ENCODE results near the gene FAN1. TPM values are rescaled to one million over a fixed set of nuclear protein-coding genes. Genes with fewer than 3 reads are reported as not detected.

FAN1 gene
- total RNA-seq, 1 experiment from 2014 or later: 14.9 TPM

- no peak for DNase-seq (ENCODE audit: low spot score)
These were observed 16.3 kb downstream of the FAN1 start for GRCh38 chr15:30919877-30920550.

GRCh38 chr15:30921106-30921505 is 17.4 kb downstream of the FAN1 start:
- no peak for DNase-seq (ENCODE audit: low spot score)

GRCh38 chr15:30921781-30922479 is 18.2 kb downstream of the FAN1 start:
- DNase-seq (ENCODE audit: low spot score): no peak

GRCh38 chr15:30922480-30923311 is 19.0 kb downstream of the FAN1 start:
- no peak for DNase-seq (ENCODE audit: low spot score)

GRCh38 chr15:30923429-30923828 is 19.7 kb downstream of the FAN1 start:
- DNase-seq (ENCODE audit: low spot score): no peak

- peak; percentile 42 for DNase-seq (ENCODE audit: low spot score)
These were observed 20.6 kb downstream of the FAN1 start for GRCh38 chr15:30924353-30924752.

GRCh38 chr15:30925686-30926085 is 22.0 kb downstream of the FAN1 start:
- DNase-seq (ENCODE audit: low spot score): no peak

- DNase-seq (ENCODE audit: low spot score): no peak
These were observed 22.4 kb downstream of the FAN1 start for GRCh38 chr15:30926161-30926560.

GRCh38 chr15:30927148-30927761 is 23.5 kb downstream of the FAN1 start:
- DNase-seq (ENCODE audit: low spot score): no peak

- no peak for DNase-seq (ENCODE audit: low spot score)
These were observed 24.4 kb downstream of the FAN1 start for GRCh38 chr15:30928076-30928475.

- no peak for DNase-seq (ENCODE audit: low spot score)
These were observed 25.5 kb downstream of the FAN1 start for GRCh38 chr15:30929064-30929669.

- DNase-seq (ENCODE audit: low spot score): no peak
These were observed 26.3 kb downstream of the FAN1 start for GRCh38 chr15:30929982-30930381.

- no peak for DNase-seq (ENCODE audit: low spot score)
These were observed 26.7 kb downstream of the FAN1 start for GRCh38 chr15:30930422-30930821.

GRCh38 chr15:30933293-30933692 is 29.6 kb downstream of the FAN1 start:
- no peak for DNase-seq (ENCODE audit: low spot score)

GRCh38 chr15:30939161-30939560 is 35.4 kb downstream of the FAN1 start:
- DNase-seq (ENCODE audit: low spot score): no peak

- DNase-seq (ENCODE audit: low spot score): no peak
These were observed 36.6 kb downstream of the FAN1 start for GRCh38 chr15:30940359-30940758.

- DNase-seq (ENCODE audit: low spot score): no peak
These were observed 37.8 kb downstream of the FAN1 start for GRCh38 chr15:30941520-30941919.

- no peak for DNase-seq (ENCODE audit: low spot score)
These were observed 40.1 kb downstream of the FAN1 start for GRCh38 chr15:30943654-30944335.

GRCh38 chr15:30953183-30953582 is 49.5 kb downstream of the FAN1 start:
- DNase-seq (ENCODE audit: low spot score): no peak

- DNase-seq (ENCODE audit: low spot score): peak; percentile 80
These were observed 50.1 kb downstream of the FAN1 start for GRCh38 chr15:30953731-30954378.

GRCh38 chr15:30954674-30955073 is 51.0 kb downstream of the FAN1 start:
- no peak for DNase-seq (ENCODE audit: low spot score)

Data from H4 (cell line).